GM19239 (cell line): ENCODE measurements around the gene PLA2G2D.

Experiments used
- DNase-seq: peaks from one replicate; pipeline ENCODE4 v3.0.0; 2011; ENCODE audit warnings: low spot score; ENCODE audit not compliant: insufficient read length
- FAIRE-seq: peaks from 2 replicates; lab custom pipeline; 2011; peaks lifted over from hg19 to GRCh38; lab: Jason Lieb, UNC

Gene PLA2G2D

GRCh38 chr1:20093303-20093702 lies 26.0 kb downstream of the PLA2G2D start:
- DNase-seq (no peak), FAIRE-seq (no peak)

GRCh38 chr1:20090641-20091040 lies 28.7 kb downstream of the PLA2G2D start:
- DNase-seq (no peak), FAIRE-seq (no peak)

- DNase-seq (no peak), FAIRE-seq (no peak)
Measured at GRCh38 chr1:20090119-20090518, 29.2 kb downstream of the PLA2G2D start.

- DNase-seq = no peak
- FAIRE-seq = no peak
Measured at GRCh38 chr1:20089328-20090077, 29.8 kb downstream of the PLA2G2D start.

GRCh38 chr1:20087668-20088067 lies 31.7 kb downstream of the PLA2G2D start:
- no peak for FAIRE-seq

GRCh38 chr1:20086800-20087199 lies 32.5 kb downstream of the PLA2G2D start:
- no peak for DNase-seq
- no peak for FAIRE-seq

More at GRCh38 chr1:20087668-20088067, 31.7 kb downstream of the PLA2G2D start:
- DNase-seq = no peak

- FAIRE-seq = no peak
Measured at GRCh38 chr1:20083178-20083944, 36.0 kb downstream of the PLA2G2D start.

GRCh38 chr1:20082772-20083171 lies 36.6 kb downstream of the PLA2G2D start:
- FAIRE-seq (no peak), DNase-seq (no peak)

More at GRCh38 chr1:20083178-20083944, 36.0 kb downstream of the PLA2G2D start:
- DNase-seq = no peak

GRCh38 chr1:20081353-20081810 lies 38.0 kb downstream of the PLA2G2D start:
- DNase-seq (no peak), FAIRE-seq (no peak)

GRCh38 chr1:20080441-20081352 lies 38.6 kb downstream of the PLA2G2D start:
- DNase-seq (no peak), FAIRE-seq (peak; percentile 75)

- FAIRE-seq (no peak), DNase-seq (no peak)
Measured at GRCh38 chr1:20079661-20080305, 39.6 kb downstream of the PLA2G2D start.

- DNase-seq (no peak), FAIRE-seq (no peak)
Measured at GRCh38 chr1:20078711-20079110, 40.6 kb downstream of the PLA2G2D start.

- no peak for DNase-seq
- FAIRE-seq = peak; percentile 14
Measured at GRCh38 chr1:20078171-20078651, 41.1 kb downstream of the PLA2G2D start.

GRCh38 chr1:20076710-20077461 lies 42.5 kb downstream of the PLA2G2D start:
- peak; percentile 33 for FAIRE-seq
- DNase-seq = no peak

GRCh38 chr1:20076223-20076622 lies 43.1 kb downstream of the PLA2G2D start:
- no peak for DNase-seq
- peak; percentile 18 for FAIRE-seq

- no peak for DNase-seq
- no peak for FAIRE-seq
Measured at GRCh38 chr1:20075345-20075744, 44.0 kb downstream of the PLA2G2D start.

- no peak for FAIRE-seq
- DNase-seq = no peak
Measured at GRCh38 chr1:20074725-20075171, 44.6 kb downstream of the PLA2G2D start.

GRCh38 chr1:20074055-20074724 lies 45.1 kb downstream of the PLA2G2D start:
- FAIRE-seq = no peak
- no peak for DNase-seq
